TTC549 (cell line): ENCODE data around the gene ARMC3.
"Not testable (repeated sequence)": the region's sequence is repeated elsewhere in the genome, so short reads cannot be mapped to it uniquely, and the experiment has no call there.

Source experiments
- FAIRE-seq: peaks from 2 replicates; lab custom pipeline; 2012; peaks lifted over from hg19 to GRCh38; lab: Jason Lieb, UNC

Gene ARMC3

GRCh38 chr10:23053036-23053435 lies 125.2 kb downstream of the ARMC3 start:
- FAIRE-seq: no peak

- FAIRE-seq: no peak
These were observed 127.8 kb downstream of the ARMC3 start for GRCh38 chr10:23055424-23056185.

- FAIRE-seq: no peak
These were observed 128.3 kb downstream of the ARMC3 start for GRCh38 chr10:23056186-23056579.

- FAIRE-seq: no peak
These were observed 130.5 kb downstream of the ARMC3 start for GRCh38 chr10:23058366-23058765.

- FAIRE-seq: no peak
These were observed 133.1 kb downstream of the ARMC3 start for GRCh38 chr10:23060918-23061317.

GRCh38 chr10:23063045-23063972 lies 135.5 kb downstream of the ARMC3 start:
- no peak for FAIRE-seq

GRCh38 chr10:23063973-23064812 lies 136.3 kb downstream of the ARMC3 start:
- FAIRE-seq: no peak

- not testable (repeated sequence) for FAIRE-seq
These were observed 136.9 kb downstream of the ARMC3 start for GRCh38 chr10:23064813-23065114.

- FAIRE-seq: no peak
These were observed 137.5 kb downstream of the ARMC3 start for GRCh38 chr10:23065181-23065948.

- no peak for FAIRE-seq
These were observed 139.5 kb downstream of the ARMC3 start for GRCh38 chr10:23067337-23067736.

GRCh38 chr10:23067939-23068775 lies 140.3 kb downstream of the ARMC3 start:
- peak; percentile 28 for FAIRE-seq

- no peak for FAIRE-seq
These were observed 141.4 kb downstream of the ARMC3 start for GRCh38 chr10:23069019-23069815.

- not testable (repeated sequence) for FAIRE-seq
These were observed 142.4 kb downstream of the ARMC3 start for GRCh38 chr10:23070092-23070912.

- no peak for FAIRE-seq
These were observed 143.0 kb downstream of the ARMC3 start for GRCh38 chr10:23070913-23071218.

- not testable (repeated sequence) for FAIRE-seq
These were observed 144.7 kb downstream of the ARMC3 start for GRCh38 chr10:23072593-23072992.

GRCh38 chr10:23073527-23073926 lies 145.7 kb downstream of the ARMC3 start:
- no peak for FAIRE-seq

GRCh38 chr10:23075672-23076071 lies 147.8 kb downstream of the ARMC3 start:
- no peak for FAIRE-seq

- FAIRE-seq: no peak
These were observed 150.3 kb downstream of the ARMC3 start for GRCh38 chr10:23078114-23078513.

GRCh38 chr10:23079700-23080099 lies 151.8 kb downstream of the ARMC3 start:
- FAIRE-seq: no peak
